Skin epidermis (tissue), 12 donors: Measurements from ENCODE around the gene TBC1D5.
"Not testable (repeated sequence)": the region's sequence is repeated elsewhere in the genome, so short reads cannot be mapped to it uniquely, and the experiment has no call there.

Source experiments
- H3K27ac ChIP-seq, 21 experiments: fragments of 200-600 bp; sonication (generic) in 11 of 21; one replicate each; pipeline ENCODE4 v1.5.0; 2020; ENCODE audit warnings: mild to moderate bottlenecking in 3 of 21, inconsistent platforms in 2 of 21, moderate library complexity in 2 of 21
- H3K4me3 ChIP-seq, 7 experiments: fragments of 200-600 bp; sonication (generic) in 2 of 7; one replicate each; pipeline ENCODE4 v1.5.0; 2020; ENCODE audit warnings: inconsistent platforms in 2 of 7, mild to moderate bottlenecking in 2 of 7, moderate library complexity in 1 of 7

The TBC1D5 gene

DNA sequence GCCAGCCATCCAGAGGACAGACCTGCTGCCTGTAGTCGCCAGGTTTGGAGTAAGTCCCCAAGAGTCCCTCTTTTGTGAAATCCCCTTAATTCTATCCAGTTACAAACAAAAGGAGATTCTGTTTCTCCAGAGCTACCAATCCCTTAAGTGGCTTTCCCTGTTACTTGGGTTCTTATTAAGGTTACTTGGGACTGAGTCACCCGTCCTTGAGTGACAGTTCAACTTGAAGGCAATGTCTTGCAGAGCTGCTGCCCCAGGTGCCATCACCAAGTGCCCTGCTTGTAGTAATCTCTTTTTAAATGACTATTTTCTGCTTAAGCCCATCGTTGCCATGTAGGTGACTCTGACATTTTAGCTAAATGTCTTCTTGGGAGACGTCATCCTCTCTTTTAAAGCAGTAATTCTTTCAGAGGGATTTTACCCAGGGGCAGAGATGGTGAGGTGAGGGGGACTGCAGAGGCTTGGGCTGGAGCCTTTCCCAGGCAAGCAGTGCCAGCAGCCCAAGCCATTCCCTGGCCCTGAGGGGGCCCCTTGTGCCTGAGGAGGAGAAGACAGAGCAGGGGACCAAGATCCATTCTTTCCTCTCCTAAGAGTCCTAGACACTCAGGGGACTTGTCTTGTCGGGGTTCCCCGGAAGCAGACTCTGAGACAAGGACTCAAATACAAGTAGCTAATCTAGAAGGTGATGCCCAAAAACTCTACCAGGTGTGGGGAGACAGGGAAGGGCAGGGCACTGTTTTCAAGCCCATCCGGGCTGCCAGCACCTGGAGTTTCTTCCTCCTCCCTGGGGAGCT lies 604.0 kb downstream of the TBC1D5 start:
- H3K4me3 ChIP-seq, result no peak overlapping the region
- no peak overlapping the region for H3K27ac ChIP-seq

DNA sequence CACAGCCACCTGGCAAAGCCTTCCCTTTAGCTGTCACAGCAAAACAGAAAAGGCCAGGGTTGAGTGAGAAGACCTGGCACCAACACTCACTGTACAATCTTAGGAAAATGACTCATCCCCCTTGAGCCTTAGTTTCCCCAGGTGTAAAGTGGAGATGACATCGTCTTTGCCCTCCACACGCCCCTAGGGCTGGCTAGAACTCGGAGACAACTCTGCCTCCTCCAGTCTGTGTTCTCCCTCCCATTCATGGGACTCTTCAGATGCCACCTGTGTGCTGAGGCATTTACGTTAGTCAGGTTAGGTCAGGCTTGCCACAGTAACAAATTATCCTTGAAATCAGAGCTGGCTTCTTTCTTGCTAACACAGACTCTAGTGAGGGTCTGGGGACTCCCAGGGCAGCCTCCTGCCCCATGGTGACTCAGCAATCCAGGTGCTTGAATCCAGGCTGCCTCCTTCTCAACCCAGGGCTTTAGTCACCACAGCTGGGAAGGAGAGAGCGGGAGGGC lies 605.1 kb downstream of the TBC1D5 start:
- Histone ChIP-seq H3K27ac (no peak overlapping the region), H3K4me3 (no peak overlapping the region)

DNA sequence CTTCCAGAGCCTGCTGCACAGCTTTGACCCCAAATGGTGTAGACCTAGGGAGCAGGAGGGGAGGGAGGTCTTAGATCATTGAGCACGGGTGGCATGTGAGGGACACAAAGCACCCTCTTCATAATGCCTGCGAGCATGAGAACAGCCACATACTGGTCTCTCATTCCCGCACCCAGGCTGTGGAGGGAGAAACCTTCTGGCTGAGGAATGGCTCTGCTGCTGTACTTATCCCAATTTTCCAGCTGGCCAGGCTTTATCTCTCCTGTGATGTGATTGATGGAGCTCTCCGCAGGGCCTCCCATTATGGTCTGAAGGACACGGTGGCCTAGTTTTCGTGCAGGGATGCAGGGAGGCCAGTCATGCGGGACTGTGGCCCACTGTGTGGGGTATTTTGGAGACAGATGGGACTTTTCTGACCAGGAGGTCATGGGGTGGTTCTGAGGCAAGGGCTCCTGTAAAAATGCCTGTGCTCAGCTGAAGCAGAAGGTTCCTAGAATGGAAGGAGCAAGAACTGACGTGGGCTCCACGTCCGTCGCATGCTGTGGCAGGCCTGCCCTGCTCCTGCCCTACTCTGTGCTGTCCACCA lies 606.2 kb downstream of the TBC1D5 start:
- Histone ChIP-seq H3K27ac (no peak overlapping the region), H3K4me3 (no peak overlapping the region)

DNA sequence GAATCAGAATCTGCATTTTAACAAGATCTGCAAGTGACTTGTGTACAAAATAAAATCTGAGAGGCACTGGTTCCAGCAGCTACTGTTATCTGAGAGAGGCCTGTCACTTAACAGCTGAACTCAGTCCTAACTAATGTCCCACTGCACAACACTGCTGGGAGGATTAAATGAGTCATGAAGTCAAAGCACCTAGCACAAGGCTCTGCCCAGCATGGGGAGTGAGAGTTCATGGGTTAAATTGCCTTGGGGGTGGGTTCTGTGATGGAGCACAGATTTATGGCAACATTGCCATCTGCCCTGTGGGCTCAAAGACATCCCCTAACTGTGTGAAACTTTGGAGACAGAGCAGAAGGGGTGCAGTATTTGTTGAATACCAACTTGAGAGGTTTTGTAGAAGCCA lies 606.7 kb downstream of the TBC1D5 start:
- no peak overlapping the region for H3K4me3 ChIP-seq
- no peak overlapping the region for H3K27ac ChIP-seq

DNA sequence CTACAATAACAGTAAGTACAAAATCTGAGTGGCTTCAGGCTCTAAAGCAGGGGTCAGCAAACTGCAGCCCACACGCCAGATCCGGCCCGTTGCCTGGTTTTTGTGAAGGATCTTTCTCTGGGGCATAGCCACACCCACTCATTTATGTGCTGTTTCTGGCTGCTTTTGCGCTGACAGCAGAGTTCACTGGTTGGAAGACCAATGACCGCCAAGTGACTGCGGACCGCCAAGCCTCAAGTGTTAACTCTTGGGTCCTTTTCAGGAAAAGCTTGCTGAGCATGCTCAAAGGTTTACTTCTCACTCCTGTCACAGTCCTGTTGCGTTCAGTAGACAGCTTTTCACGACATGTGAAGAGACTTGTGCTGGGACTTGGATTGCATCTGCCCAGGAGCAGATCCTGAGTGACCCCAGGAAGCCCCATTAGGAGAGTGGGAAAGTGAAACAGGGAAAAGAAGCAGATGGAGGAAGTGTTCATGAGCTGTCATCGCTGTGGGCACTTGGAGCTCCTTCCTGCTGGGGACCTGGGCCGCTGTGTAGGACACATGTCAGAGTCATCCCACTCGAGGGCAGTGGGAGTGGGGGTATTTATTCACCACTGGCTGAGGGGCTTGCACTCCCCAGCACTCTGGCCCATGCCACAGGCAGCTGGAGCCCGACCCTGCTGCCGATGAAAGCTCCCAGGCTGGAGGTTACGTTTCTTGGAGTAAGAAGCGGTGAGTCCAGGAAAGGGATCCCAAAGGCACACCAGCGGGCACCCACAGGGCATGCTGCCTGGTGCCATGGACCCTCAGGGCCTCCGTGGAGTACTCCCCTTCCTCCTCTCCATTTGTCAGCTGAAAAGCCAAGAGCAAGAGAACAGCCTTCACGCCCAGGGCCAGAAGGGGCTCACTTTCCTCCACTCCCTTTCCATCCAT lies 608.5 kb downstream of the TBC1D5 start:
- Histone ChIP-seq H3K27ac (no peak overlapping the region), H3K4me3 (no peak overlapping the region)

DNA sequence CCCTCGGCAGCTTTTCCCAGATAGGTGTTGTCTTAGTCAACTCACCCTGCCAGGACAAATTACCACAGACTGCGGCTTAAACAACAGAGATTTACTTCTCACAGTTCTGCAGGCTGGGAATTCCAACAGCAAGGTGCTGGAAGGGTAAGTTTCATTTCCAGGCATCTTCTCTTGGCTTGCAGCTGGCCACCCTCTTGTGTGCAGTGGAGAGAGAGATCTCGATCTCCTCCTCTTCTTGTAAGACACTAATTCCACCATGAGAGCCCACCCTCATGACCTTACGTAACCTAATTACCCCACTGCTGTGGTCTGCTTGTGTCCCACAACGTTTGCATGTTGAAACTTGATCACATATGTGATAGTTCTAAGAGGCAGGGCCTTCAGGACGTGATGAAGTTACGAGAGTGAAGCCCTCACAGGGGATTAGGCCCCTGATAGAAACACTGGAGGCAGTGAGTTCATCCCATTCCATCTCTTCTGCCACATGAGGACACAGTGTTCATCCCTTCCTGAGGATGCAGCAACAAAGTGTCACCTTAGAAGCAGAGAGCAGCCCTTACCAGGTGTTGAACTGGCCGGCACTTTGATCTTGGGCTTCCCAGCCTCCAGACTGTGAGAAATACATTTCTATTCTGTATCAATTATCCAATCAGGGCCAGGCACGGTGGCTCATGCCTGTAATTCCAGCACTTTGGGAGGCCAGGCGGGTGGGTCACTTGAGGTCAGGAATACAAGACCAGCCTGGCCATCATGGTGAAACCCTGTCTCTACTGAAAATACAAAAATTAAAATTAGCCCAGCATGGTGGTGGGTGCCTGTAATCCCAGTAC lies 609.9 kb downstream of the TBC1D5 start:
- no peak overlapping the region for H3K4me3 ChIP-seq
- no peak overlapping the region for H3K27ac ChIP-seq

DNA sequence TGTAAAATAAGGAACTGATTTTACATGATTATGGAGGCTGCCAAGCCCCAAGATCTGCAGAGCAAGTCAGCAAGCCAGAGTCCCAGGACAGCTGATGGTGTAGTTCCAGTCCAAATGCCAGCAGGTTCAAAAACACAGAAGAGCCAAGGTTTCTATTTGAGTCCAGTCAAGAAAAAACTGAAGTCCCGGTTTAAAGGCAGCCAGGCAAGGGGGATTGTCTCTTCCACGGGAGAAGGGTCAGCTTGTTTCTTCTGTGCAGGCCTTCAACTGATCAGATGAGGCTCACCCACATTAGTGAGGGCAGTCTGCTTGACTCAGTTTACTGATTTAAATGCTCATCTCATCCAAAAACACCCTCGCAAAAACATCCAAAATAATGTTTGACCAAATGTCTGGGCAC lies 611.5 kb downstream of the TBC1D5 start:
- Histone ChIP-seq H3K4me3 (no peak overlapping the region), H3K27ac (no peak overlapping the region)

DNA sequence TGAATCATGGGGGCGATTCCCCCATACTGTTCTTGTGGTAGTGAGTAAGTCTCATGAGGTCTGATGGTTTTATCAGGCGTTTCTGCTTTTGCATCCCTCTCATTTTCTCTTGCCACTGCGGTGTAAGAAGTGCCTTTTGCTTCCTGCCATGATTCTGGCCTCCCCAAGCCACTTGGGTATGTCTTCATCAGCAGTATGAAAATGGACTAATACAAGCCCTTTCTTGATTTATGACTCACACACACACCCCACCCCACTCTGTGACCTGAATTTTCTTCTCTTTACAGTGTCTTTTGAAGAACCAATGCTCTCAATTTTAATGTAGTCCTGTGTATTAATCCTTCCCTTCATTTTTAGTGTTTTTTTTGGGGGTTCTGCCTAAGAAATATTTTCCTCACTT lies 612.9 kb downstream of the TBC1D5 start:
- Histone ChIP-seq H3K4me3 (no peak overlapping the region), H3K27ac (no peak overlapping the region)

DNA sequence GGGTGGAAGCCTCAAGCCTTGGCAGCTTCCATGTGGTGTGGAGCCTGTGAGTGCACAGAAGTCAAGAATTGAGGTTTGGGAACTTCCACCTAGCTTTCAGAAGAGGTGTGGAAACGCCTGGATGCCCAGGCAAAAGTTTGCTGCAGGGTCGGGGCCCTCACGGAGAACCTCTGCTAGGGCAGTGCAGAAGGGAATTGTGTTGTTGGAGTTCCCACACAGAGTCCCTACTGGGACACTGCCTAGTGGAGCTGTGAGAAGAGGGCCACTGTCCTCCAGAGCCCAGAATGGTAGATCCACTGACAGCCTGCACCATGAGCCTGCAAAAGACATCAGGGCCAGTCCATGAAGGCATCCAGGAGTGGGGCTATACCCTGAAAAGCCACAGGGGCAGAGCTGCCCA lies 613.8 kb downstream of the TBC1D5 start:
- not testable (repeated sequence) for H3K4me3 ChIP-seq, H3K27ac ChIP-seq

DNA sequence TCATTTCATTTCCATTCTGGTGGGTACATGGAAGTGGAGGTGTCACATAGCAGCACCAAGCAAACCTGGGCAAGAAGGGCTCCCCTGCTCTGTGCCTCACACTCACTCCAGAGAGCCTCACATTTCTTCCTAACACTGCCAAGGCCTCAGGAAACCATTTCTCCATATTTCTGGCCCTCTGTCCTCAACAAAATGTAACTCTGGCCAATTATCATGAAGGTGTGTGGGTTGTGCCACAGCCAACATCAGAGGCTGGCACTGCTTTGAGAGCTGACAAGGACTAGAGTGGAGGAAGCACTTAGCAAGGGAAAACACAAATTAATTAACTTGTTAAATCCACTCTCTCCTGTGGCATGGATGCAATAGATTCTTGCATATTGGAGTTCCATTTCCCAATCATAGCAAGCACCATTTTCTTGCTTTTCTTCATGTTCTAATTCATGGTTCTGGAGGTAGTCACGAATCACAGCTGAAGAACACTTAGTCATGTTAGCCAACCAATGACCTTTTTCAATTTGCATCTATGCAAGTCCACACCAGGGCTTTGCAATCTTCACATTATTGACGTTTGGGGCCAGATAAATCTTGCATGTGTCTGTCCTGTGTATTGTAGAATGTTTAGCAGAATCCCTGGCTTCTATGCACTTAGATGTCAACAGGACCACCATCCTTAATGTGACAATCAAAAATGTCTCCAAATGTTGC lies 616.5 kb downstream of the TBC1D5 start:
- Histone ChIP-seq H3K27ac (no peak overlapping the region), H3K4me3 (no peak overlapping the region)

DNA sequence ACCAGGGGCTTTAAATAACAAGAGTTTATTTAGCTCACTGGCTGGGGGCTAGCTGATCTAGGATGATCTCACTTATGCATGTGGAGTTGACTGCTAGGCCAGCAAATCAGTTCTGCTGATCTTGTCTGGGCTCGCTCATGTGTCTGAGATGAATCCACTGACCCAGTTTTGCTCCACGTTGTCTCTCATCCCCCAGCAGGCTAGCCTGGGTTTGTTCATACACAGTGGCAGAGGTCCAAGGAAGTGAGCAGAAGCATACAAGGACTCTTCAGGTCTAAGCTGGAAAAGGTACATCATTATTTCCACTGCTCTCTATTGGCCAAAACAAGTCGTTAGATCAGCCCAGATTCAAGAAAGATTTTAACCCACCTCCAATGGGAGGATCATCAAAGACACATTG lies 619.7 kb downstream of the TBC1D5 start:
- Histone ChIP-seq H3K4me3 (no peak overlapping the region), H3K27ac (no peak overlapping the region)

DNA sequence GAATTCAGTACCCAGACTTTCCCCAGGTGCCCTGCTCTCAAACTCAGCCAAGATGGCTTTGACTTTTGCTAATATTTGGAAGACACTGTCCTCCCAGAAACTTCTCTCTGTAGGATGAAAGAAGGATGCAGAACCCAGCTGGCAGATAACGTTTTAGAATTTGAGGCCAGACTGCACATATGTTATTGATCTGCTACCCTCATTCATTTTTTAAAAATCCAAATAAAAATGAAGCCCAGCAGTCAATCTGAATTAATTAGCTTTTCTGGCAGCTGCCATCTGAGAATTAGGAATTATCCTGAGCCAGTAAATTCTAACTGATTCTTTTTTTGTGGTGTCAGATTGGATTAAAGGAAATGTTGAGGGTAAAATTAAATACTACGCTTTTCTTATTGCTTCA lies 621.1 kb downstream of the TBC1D5 start:
- Histone ChIP-seq H3K4me3 (no peak overlapping the region), H3K27ac (no peak overlapping the region)

DNA sequence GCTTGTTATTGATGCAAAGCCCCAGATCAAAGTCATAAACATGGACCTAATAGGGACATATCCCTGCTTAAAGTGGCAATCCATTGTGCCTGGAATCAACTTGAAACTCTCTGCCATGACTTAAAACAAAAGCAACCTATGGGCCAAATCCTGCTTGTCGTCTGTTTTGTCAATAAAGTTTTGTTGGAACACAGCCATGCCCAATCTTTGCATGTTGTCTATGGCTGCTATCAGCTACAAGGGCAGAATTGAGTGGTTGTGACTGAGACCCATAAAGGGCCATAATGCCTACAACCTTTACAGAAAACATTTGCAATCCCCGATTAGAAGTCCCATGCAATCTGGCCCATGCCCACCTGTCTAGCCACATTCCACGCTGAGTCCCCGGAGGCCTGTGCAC lies 622.3 kb downstream of the TBC1D5 start:
- Histone ChIP-seq H3K27ac (no peak overlapping the region), H3K4me3 (no peak overlapping the region)

DNA sequence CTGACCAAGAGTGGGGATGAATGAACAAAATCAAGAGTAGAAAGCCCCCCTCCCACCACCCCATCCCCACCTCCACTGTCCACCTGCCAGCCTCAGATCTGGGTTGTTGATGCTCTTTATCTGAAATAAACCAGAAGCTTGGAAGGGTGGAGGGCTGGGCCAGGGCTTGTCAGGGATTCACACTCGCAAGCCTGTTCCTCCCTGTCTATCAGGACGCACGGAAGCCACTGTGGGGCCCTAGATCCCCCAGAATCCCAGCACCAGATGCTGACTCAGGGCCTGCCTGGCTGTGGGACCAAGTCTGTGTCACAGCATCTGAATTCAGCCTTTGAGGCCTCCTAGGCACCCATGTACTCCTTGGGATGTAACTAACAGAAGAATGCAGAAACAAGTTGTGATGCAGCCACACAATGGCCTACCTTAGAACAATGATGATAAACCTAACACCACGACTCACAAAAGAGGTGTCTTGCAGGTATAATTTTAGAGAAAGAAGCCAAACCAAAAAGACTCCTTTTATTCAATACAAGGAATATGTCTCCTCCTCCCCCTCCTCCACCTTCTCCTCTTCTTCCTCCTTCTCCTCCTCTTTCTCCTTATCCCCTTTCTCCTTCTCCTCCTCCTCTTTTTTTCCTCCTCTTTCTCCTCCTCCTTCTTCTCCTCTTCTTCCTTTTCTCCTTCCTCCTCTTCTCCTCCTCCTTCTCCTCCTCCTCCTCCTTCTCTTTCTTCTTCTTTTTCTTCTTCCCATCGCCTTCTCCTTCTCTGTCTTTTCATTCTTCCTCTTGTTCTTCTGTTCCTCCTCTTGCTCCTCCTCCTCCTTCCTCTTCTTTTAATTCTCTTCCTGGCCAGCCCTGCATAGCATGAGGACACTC lies 623.0 kb downstream of the TBC1D5 start:
- Histone ChIP-seq H3K4me3 (no peak overlapping the region), H3K27ac (no peak overlapping the region)

DNA sequence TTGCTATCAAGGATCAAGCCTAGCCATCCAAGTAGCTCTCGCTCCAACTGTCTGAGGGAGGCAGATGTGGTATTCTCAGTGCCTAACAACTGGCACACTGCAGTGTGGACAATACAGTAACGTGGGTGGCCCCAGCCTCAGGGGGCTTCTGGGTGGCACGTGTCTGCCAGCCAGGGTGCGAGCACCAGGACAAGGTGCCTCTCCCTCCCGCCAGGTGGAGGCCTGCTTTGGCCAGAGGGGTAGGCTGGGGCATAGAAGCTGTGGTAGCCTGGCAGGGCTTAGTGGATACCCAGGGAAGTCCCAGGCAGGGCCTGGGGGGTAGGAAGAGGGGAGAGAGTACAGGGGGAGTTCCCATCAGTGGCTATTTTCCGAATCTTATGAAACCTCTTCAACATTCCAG lies 623.7 kb downstream of the TBC1D5 start:
- no peak overlapping the region for H3K4me3 ChIP-seq
- no peak overlapping the region for H3K27ac ChIP-seq

DNA sequence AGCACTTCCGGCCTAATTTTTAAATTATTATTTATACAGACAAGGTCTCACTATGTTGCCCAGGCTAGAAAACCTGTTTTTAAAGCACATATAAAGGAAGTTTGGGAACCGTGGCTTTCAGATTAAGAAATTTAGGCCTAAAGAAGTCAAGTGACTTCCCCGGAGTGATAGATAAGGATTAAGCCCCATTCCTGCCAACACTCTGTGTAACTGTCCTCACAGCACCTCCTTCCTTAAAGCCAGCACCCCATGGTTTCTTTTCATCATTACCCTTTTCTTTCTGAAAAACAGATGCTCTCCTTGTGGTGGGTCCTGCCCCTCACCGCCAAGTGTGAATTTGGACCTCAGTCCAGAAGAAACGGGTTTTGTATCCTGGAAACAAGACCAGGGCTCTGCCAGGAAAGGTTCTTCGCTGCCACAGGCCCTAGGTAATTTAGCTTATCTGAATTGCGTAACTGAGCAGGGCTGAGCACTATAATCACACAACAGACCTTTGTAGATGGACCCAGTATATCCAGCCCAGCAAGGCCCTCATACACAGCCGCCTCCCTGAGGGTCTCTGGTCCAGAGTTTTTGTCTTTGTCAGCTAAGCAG lies 626.3 kb downstream of the TBC1D5 start:
- Histone ChIP-seq H3K27ac (no peak overlapping the region), H3K4me3 (no peak overlapping the region)

DNA sequence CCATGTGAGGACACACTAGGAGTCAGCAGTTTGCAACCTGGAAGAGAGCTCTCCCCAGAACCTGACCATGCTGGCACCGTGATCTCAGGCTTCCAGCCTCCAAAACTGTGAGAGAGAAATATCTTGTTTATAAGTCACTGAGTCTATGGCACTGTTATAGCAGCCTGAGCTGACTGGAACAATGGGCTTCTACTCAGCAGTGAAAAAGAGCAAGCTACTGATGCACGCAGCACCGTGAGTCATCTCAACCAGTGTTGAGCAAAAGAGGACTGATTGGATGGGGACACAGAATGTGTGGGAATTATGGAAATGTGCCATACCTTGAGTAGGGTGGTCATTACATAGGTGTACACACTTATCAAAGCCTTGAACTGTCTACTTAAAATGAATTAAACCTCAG lies 627.2 kb downstream of the TBC1D5 start:
- Histone ChIP-seq H3K4me3 (no peak overlapping the region), H3K27ac (no peak overlapping the region)

DNA sequence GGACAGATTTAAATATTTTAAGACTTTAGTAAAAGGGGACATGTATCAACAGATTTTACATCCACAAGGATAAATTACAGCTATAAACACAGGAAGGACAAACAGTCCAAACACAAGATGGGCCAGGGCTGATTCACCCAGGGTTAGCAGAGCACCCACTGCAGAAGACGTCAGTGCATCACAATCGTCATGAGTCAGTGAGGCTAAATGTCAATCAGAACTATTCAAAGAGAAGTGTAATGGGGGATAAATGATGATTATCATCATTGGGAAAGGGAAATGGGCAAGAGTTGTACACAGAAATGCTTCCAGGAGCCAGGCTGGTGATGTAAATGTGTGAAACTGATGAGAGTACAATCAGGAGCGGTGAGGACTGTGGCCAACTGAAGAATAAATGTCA lies 630.8 kb downstream of the TBC1D5 start:
- Histone ChIP-seq H3K4me3 (no peak overlapping the region), H3K27ac (no peak overlapping the region)
